Measurements from ENCODE around the gene SMARCE1. TPM values are rescaled to one million over a fixed set of nuclear protein-coding genes. Genes with fewer than 3 reads are reported as not detected.

The SMARCE1 gene
- 100 to 1,000 TPM in 1 of 4 donors, 10 to 100 TPM in 3; 46.7 to 133 (median 71.6) TPM for total RNA-seq

DNA sequence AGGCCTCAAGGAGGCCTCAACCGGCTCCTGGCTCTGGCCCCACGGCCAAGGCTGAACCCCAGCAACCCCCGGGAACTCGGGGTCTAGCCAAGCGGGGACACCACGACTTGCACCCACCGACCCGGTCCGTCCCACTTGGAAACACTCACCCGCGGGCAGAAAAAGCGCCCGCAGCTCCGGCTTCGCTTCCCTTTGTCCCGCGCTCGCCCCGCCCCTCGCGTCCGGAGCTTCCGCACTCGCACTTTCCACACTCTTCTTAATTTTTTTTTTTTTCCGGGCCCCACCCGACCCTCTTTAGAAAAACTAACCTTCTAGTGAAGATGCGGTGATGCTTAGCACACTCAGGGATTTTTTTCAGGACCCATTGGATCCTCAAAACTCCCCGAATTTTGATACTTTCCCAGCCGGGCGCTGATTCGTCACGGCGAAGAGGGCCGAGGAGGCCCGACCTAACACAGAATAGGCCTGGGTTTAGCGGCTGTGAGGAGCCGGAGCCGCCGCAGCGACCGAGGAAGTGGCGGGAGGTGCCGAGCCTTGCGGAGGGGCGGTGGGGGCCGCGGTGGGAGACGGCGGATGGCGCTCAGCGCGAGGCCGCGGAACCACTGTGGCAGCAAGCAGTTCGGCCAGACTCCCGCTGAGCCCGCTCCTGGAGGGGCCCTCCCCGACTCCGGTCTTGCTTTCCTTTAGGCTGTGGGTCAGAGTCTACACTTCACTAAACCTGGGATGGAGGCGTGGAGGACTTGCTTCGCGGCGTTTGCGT lies at the start of gene SMARCE1:
Gene SMARCE1, minus strand, starts transcription at position 195 of the 760 bp plus-strand sequence. CDS start 2,016 bp downstream, outside the sequence.
- peak; percentile 64 to 88 (median 86) for DNase-seq
- H3K27ac ChIP-seq: peak within 1 kb of the TSS; percentile 94 to 100 (median 96)
- H3K4me1 ChIP-seq: peaks cover 0 to 34% (median 5%) of the 10 kb centered on the region in 4 donors
- H3K9me3 ChIP-seq: no peaks in the 10 kb centered on the region
- H3K4me3 ChIP-seq: peak within 1 kb of the TSS; percentile 73 to 89 (median 83)
- H3K27me3 ChIP-seq: no peaks in the 10 kb centered on the region
- H3K36me3 ChIP-seq: peaks cover 0 to 24% (median 0%) of the 10 kb centered on the region in 3 donors
- TF ChIP-seq, protein P1, sequence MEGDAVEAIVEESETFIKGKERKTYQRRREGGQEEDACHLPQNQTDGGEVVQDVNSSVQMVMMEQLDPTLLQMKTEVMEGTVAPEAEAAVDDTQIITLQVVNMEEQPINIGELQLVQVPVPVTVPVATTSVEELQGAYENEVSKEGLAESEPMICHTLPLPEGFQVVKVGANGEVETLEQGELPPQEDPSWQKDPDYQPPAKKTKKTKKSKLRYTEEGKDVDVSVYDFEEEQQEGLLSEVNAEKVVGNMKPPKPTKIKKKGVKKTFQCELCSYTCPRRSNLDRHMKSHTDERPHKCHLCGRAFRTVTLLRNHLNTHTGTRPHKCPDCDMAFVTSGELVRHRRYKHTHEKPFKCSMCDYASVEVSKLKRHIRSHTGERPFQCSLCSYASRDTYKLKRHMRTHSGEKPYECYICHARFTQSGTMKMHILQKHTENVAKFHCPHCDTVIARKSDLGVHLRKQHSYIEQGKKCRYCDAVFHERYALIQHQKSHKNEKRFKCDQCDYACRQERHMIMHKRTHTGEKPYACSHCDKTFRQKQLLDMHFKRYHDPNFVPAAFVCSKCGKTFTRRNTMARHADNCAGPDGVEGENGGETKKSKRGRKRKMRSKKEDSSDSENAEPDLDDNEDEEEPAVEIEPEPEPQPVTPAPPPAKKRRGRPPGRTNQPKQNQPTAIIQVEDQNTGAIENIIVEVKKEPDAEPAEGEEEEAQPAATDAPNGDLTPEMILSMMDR (IDR thresholded peaks at IDR 0.05): no peak
- peak; percentile 41 to 68 for TF ChIP-seq POLR2A (IDR thresholded peaks at IDR 0.05)

DNA sequence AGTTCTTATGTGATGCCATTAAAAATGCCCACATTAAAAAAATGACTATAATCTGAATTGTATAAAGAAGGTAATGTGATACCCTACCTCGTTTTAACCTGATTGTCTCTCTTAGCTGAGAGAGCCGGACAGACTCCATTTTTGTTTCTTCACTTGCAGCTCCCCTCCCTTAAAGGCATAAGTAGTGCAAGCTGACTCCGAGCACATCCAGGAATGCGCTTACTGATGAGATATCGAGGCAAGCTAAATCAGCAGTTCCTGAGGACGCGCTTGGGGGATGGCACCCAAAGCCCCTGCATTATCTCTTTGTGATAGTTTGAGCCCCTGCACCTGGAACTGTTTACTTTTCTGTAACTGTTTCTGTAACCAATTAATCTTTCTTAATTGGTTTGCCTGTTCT lies 49.7 kb upstream of the SMARCE1 start:
- no peak for TF ChIP-seq POLR2A (IDR thresholded peaks at IDR 0.05)
- TF ChIP-seq, protein P1 (IDR thresholded peaks at IDR 0.05): no peak
- Histone ChIP-seq H3K4me3 (no peak overlapping the region), H3K27me3 (no peaks in the 10 kb centered on the region), H3K4me1 (no peaks in the 10 kb centered on the region), H3K9me3 (no peaks in the 10 kb centered on the region), H3K27ac (no peak overlapping the region), H3K36me3 (no peaks in the 10 kb centered on the region)
- no peak for DNase-seq

DNA sequence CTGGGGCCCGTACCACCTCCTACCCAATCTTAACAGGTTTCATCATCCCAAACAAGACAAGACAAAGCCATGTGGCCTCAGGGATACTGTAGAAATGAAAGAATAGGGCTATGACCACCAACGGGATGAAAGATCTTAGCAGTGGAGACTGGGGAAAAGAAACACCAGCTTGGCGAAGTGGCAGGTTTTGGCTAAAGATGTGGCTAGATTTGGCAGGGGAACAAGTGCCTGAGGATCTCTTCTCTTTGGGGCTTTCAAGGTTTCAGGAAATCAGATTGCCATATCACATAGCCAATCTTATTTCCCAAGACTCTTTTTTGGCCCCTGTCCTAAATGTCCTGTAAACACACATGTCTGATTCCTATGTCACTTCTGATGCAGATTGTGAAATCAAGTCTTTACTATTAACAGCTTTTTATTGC lies 49.0 kb upstream of the SMARCE1 start:
- TF ChIP-seq, protein P1 (IDR thresholded peaks at IDR 0.05): no peak
- Histone ChIP-seq H3K9me3 (no peaks in the 10 kb centered on the region), H3K4me1 (no peaks in the 10 kb centered on the region), H3K4me3 (no peak overlapping the region), H3K36me3 (no peaks in the 10 kb centered on the region), H3K27ac (no peak overlapping the region), H3K27me3 (no peaks in the 10 kb centered on the region)
- no peak for DNase-seq

DNA sequence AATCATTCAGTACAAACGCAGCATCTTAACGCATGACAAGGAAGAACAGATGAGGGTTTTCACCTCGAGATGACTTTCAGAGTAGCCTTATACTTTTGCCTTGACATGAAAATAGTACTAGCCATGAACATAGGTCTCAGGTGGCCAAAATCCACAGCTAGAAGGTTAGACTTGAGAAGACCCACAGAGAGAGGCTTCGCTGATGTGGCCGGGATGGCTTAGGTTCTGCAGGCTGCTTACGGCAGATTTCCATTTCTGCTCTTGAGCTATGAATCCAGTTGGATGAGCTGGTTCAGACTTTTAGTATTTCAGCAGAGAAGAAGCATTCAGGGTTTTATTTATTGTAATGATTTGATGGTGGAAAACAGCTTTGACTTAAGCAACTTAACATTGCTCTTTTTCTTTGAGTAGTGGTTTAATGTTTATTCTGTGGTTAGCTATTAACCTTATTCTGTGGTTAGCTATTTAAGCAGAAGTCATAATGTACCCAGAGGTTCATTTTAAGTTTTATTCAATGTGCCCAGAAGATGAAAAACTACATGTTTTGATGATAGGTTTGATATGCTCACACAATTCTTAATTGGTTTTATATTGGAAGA lies 48.4 kb upstream of the SMARCE1 start:
- H3K36me3 ChIP-seq: no peaks in the 10 kb centered on the region
- DNase-seq: no peak
- no peaks in the 10 kb centered on the region for H3K27me3 ChIP-seq
- H3K4me3 ChIP-seq: no peak overlapping the region
- H3K4me1 ChIP-seq: no peaks in the 10 kb centered on the region
- no peaks in the 10 kb centered on the region for H3K9me3 ChIP-seq
- TF ChIP-seq, protein P1 (IDR thresholded peaks at IDR 0.05): no peak
- no peak for TF ChIP-seq POLR2A (IDR thresholded peaks at IDR 0.05)
- no peak overlapping the region for H3K27ac ChIP-seq

DNA sequence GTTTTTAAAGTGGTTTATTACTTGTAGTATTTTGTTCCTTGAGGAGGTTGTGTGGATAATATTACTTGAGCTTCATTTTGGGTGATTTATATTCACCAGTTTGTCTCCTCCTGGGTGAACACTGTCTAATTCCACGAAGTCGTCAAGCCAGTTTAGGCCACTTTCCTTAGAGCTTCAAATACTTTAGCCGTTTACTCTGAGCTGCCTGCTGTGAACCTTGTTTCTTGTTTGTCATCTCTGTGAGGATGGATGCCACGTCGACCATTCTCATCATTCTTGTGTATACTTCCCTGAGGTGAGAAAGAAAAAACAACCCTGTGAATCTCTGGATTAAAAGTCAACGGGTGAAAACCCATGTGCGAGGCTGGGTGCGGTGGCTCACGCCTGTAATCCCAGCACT lies 47.0 kb upstream of the SMARCE1 start:
- no peak overlapping the region for H3K27ac ChIP-seq
- TF ChIP-seq, protein P1 (IDR thresholded peaks at IDR 0.05): no peak
- TF ChIP-seq POLR2A (IDR thresholded peaks at IDR 0.05): no peak

More for the DNA sequence above, 47.0 kb upstream of the SMARCE1 start:
- H3K4me1 ChIP-seq: no peaks in the 10 kb centered on the region
- no peaks in the 10 kb centered on the region for H3K9me3 ChIP-seq
- no peaks in the 10 kb centered on the region for H3K27me3 ChIP-seq
- no peak overlapping the region for H3K4me3 ChIP-seq
- no peaks in the 10 kb centered on the region for H3K36me3 ChIP-seq
- DNase-seq: no peak

Measured in Peyer's patch (tissue), 4 donors.